ENCODE data around the gene TNFSF11. TPM values are rescaled to one million over a fixed set of nuclear protein-coding genes. Genes with fewer than 3 reads are reported as not detected.

TNFSF11 gene
- total RNA-seq, 4 donors from 2014 or later: not detected

- Histone ChIP-seq H3K9me3 (peaks cover 0 to 10% (median 1%) of the 10 kb centered on the region in 4 donors), H3K27ac (no peak overlapping the region), H3K27me3 (peaks cover 0 to 67% of the 10 kb centered on the region in 2 donors)
Observed at GRCh38 chr13:42575938-42576337, 2.0 kb downstream of the TNFSF11 start.

DNA sequence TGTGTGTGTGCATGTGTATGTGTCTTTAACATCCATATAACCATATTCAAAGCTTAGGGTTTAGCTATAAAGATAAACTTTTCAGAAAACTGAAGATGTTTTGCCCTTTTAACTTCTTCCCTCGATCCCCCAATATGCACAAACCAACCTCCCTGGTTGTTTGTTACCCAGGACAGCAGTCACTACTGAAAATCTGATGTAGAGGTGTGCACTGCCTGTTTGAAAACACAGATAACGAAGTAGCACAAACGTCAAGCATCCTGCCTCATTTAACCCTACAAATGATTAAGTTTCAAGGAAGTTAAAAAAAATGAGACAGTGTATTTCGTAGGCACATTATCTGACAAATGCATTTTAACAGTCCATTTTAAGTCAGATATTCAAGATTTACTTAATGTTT is 3.6 kb downstream of the TNFSF11 start:
- no peak for DNase-seq (ENCODE audit: low spot score in 2 of 2)
- no peak for TF ChIP-seq EP300 (IDR thresholded peaks at IDR 0.05)
- no peak for TF ChIP-seq POLR2A (IDR thresholded peaks at IDR 0.05)
- TF ChIP-seq CTCF (IDR thresholded peaks at IDR 0.05): no peak
- Histone ChIP-seq H3K4me1 (peaks cover 0 to 16% (median 7%) of the 10 kb centered on the region in 4 donors), H3K36me3 (no peaks in the 10 kb centered on the region), H3K27ac (no peak overlapping the region), H3K4me3 (no peak overlapping the region), H3K9me3 (no peaks in the 10 kb centered on the region), H3K27me3 (peaks cover 0 to 57% of the 10 kb centered on the region in 2 donors)
- 59 to 61% methylated on average over 4 of the region's 4 CpGs for WGBS, 2 donors

More at GRCh38 chr13:42575938-42576337, 2.0 kb downstream of the TNFSF11 start:
- Histone ChIP-seq H3K4me1 (peaks cover 0 to 16% (median 7%) of the 10 kb centered on the region in 4 donors), H3K36me3 (no peaks in the 10 kb centered on the region), H3K4me3 (no peak overlapping the region)
- no peak for TF ChIP-seq CTCF (IDR thresholded peaks at IDR 0.05)
- no peak for TF ChIP-seq POLR2A (IDR thresholded peaks at IDR 0.05)
- no peak for TF ChIP-seq EP300 (IDR thresholded peaks at IDR 0.05)
- DNase-seq (ENCODE audit: low spot score in 2 of 2): no peak
- 73 to 77% methylated on average over 7 of the region's 7 CpGs for WGBS, 2 donors

GRCh38 chr13:42580644-42581043 is 6.7 kb downstream of the TNFSF11 start:
- H3K9me3 ChIP-seq: no peaks in the 10 kb centered on the region
- no peak overlapping the region for H3K27ac ChIP-seq
- H3K36me3 ChIP-seq: no peaks in the 10 kb centered on the region
- TF ChIP-seq EP300 (IDR thresholded peaks at IDR 0.05) (no peak), POLR2A (IDR thresholded peaks at IDR 0.05) (no peak), CTCF (IDR thresholded peaks at IDR 0.05) (no peak)
- H3K27me3 ChIP-seq: peaks cover 0 to 26% of the 10 kb centered on the region in 2 donors
- no peaks in the 10 kb centered on the region for H3K4me1 ChIP-seq
- DNase-seq (ENCODE audit: low spot score in 2 of 2): no peak
- no peak overlapping the region for H3K4me3 ChIP-seq
- 58 to 61% methylated on average over 6 of the region's 6 CpGs for WGBS, 2 donors

GRCh38 chr13:42581427-42581826 is 7.5 kb downstream of the TNFSF11 start:
- Histone ChIP-seq H3K27ac (no peak overlapping the region), H3K9me3 (no peaks in the 10 kb centered on the region), H3K27me3 (peaks cover 0 to 18% of the 10 kb centered on the region in 2 donors), H3K36me3 (no peaks in the 10 kb centered on the region), H3K4me3 (no peak overlapping the region), H3K4me1 (no peaks in the 10 kb centered on the region)
- no peak for DNase-seq (ENCODE audit: low spot score in 2 of 2)
- 74 to 75% methylated on average over 4 of the region's 4 CpGs for WGBS, 2 donors
- no peak for TF ChIP-seq POLR2A (IDR thresholded peaks at IDR 0.05)
- TF ChIP-seq EP300 (IDR thresholded peaks at IDR 0.05): no peak
- TF ChIP-seq CTCF (IDR thresholded peaks at IDR 0.05): no peak

DNA sequence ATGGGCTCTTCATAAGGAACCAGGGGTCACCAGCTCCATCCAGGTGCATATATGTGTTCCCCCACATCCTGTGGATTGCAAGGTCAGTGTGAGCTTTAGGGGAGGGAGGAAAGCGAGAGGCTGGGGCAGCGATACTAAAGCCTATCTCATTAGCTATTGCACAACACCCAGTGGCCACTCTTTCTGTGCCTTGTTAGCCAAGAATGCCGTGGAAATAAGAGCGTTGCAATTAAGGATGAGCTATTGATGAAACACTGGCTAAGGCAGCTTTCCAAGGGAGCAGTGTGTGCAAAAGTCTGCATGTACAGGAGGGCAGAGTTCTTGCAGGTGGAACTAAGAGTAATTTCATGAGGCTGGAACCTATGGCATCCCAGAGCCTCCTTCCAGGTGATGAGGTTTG is 17.6 kb downstream of the TNFSF11 start:
- Histone ChIP-seq H3K36me3 (no peaks in the 10 kb centered on the region), H3K4me3 (no peak overlapping the region), H3K27ac (no peak overlapping the region), H3K9me3 (no peaks in the 10 kb centered on the region), H3K4me1 (peaks cover 0 to 15% (median 0%) of the 10 kb centered on the region in 4 donors), H3K27me3 (no peaks in the 10 kb centered on the region)
- 78 to 89% methylated on average over 4 of the region's 4 CpGs for WGBS, 2 donors
- no peak for DNase-seq (ENCODE audit: low spot score in 2 of 2)
- TF ChIP-seq CTCF (IDR thresholded peaks at IDR 0.05) (no peak), EP300 (IDR thresholded peaks at IDR 0.05) (no peak), POLR2A (IDR thresholded peaks at IDR 0.05) (no peak)
